ENCODE data around the gene MCEMP1.

Gene MCEMP1

DNA sequence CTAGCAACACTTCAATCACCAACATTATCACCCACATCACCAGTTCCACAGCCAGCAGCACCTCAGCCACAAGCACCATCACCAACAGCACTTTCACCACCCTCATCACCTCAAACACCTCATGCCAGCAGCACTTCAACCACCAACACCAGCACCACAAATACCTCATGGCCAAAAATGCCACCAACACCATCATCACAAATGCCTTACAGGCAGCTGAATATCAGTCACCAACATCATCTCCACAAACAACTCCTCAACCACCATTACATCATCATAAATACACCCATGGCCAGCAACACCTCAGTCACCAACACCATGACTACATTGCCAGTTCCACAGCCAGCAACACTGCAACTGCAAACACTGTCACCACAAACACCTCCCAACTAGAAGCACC is 14.6 kb downstream of the MCEMP1 start:
- H3K4me1 ChIP-seq (ENCODE audit: control insufficient read depth, insufficient read depth, low read length): no peaks in the 10 kb centered on the region
- no peaks in the 10 kb centered on the region for H3K9me3 ChIP-seq (replicated peaks; ENCODE audit: low read length)
- no peak overlapping the region for H3K4me3 ChIP-seq (ENCODE audit: low read length)
- no peaks in the 10 kb centered on the region for H3K36me3 ChIP-seq (ENCODE audit: insufficient read depth, low read length)
- H3K9ac ChIP-seq (ENCODE audit: low read depth, low read length): no peak overlapping the region
- H3K27me3 ChIP-seq (ENCODE audit: control insufficient read depth, insufficient read depth, low read length): peaks cover 5% of the 10 kb centered on the region
- no peak overlapping the region for H3K4me2 ChIP-seq (ENCODE audit: low read length)

DNA sequence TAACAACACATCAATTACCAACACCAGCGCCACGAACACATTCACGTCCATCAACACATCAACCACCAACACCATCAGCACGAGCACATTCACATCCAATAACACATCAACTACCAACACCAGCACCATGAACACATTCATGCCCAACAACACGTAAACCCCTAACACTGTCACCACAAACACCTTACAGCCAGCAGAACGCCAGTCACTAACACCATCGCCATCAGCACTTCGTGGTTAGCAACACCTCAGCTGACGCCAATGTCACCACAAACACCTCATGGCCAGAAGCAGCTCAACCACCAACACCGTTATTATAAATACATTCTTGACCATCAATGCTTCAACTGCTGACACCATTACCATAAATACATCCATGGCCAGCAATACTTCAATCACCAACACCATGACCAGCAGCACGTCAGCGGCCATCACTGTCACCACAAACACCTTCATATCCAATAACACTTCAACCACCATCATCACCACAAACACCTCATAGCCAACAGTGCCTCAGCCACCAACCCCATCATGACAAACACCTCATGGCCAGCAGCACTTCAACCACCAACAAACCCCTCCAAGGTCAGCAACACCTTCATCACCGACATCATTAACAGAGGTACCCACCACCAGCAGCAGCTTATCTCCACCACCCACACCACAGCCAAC is 15.7 kb downstream of the MCEMP1 start:
- Histone ChIP-seq H3K4me3 (ENCODE audit: low read length) (no peak overlapping the region), H3K9ac (ENCODE audit: low read depth, low read length) (no peak overlapping the region), H3K4me2 (ENCODE audit: low read length) (no peak overlapping the region), H3K36me3 (ENCODE audit: insufficient read depth, low read length) (no peaks in the 10 kb centered on the region), H3K4me1 (ENCODE audit: control insufficient read depth, insufficient read depth, low read length) (no peaks in the 10 kb centered on the region), H3K27me3 (ENCODE audit: control insufficient read depth, insufficient read depth, low read length) (peaks cover 9% of the 10 kb centered on the region), H3K9me3 (replicated peaks; ENCODE audit: low read length) (no peaks in the 10 kb centered on the region)

DNA sequence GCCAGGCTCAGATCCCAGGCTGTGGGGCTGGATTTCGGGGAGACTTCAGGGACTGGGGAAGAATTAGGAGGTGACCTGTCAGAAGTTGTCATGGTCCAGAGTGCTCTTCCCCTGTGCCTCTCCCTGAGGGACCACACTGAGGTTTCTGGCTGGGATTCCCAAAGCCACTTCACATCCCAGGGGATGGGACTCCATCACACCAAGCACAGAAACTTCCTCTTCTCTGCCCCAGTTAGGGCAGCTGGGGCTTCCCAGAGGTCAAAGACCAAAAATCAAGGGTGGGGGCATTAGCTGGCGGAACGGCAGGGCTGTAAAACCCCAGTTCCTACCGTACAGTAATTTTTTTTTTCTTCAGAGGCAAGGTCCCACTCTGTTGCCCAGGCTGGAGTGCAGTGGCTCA is 17.6 kb downstream of the MCEMP1 start:
- H3K27me3 ChIP-seq (ENCODE audit: control insufficient read depth, insufficient read depth, low read length): peaks cover 19% of the 10 kb centered on the region
- no peaks in the 10 kb centered on the region for H3K9me3 ChIP-seq (replicated peaks; ENCODE audit: low read length)
- H3K9ac ChIP-seq (ENCODE audit: low read depth, low read length): no peak overlapping the region
- no peak overlapping the region for H3K4me2 ChIP-seq (ENCODE audit: low read length)
- no peak overlapping the region for H3K4me3 ChIP-seq (ENCODE audit: low read length)
- H3K4me1 ChIP-seq (ENCODE audit: control insufficient read depth, insufficient read depth, low read length): no peaks in the 10 kb centered on the region
- H3K36me3 ChIP-seq (ENCODE audit: insufficient read depth, low read length): no peaks in the 10 kb centered on the region

DNA sequence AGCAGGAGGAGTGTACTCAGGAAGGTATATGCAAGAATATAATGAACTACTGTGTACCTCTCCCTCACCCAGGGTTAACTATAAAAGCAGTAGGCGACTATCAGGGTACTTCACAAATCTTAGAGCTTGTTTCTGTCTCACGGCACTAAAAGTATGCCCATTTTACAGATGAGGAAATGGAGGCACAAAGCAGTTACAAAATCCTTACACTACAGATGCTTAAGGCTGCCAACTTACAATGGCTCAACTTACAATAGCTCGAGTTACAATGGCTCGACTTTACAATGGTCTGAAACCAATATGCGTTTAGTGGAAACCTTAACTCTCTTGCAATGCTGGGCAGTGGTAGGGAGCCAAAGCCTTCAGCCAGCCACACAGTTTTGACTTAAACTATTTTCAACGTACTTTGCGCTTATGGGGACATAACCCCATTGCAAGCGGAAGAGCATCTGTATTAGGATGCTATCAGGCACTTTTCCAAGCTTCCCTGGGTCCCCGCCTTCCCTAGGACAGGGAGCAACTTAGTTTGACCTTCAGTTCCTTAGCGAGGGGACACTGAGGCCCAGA is 20.9 kb downstream of the MCEMP1 start:
- no peaks in the 10 kb centered on the region for H3K36me3 ChIP-seq (ENCODE audit: insufficient read depth, low read length)
- peaks cover 23% of the 10 kb centered on the region for H3K27me3 ChIP-seq (ENCODE audit: control insufficient read depth, insufficient read depth, low read length)
- no peaks in the 10 kb centered on the region for H3K9me3 ChIP-seq (replicated peaks; ENCODE audit: low read length)
- H3K9ac ChIP-seq (ENCODE audit: low read depth, low read length): no peak overlapping the region
- H3K4me2 ChIP-seq (ENCODE audit: low read length): no peak overlapping the region
- H3K4me1 ChIP-seq (ENCODE audit: control insufficient read depth, insufficient read depth, low read length): no peaks in the 10 kb centered on the region
- no peak overlapping the region for H3K4me3 ChIP-seq (ENCODE audit: low read length)

DNA sequence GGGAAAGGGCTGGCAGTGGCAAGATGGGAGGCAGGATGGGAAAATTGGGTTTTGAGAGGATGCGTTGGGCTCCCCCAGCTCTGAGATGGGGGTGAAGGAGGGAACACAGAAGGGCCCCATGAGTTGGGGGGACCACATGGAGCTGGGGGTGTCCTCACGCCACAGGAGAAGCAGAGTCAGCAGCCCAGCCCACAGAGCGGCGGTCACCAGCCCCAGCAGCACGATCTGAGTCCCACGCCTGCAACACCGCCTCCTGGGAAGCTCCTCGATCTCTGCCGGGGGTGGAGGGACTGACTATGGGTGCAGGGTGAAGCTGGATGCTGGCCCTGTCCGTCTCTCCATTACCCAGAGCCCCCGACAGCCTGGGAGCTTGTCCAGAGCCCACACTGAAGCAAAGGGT is 21.7 kb downstream of the MCEMP1 start:
- Histone ChIP-seq H3K4me2 (ENCODE audit: low read length) (no peak overlapping the region), H3K4me3 (ENCODE audit: low read length) (no peak overlapping the region), H3K36me3 (ENCODE audit: insufficient read depth, low read length) (no peaks in the 10 kb centered on the region), H3K27me3 (ENCODE audit: control insufficient read depth, insufficient read depth, low read length) (peaks cover 23% of the 10 kb centered on the region), H3K4me1 (ENCODE audit: control insufficient read depth, insufficient read depth, low read length) (no peaks in the 10 kb centered on the region), H3K9ac (ENCODE audit: low read depth, low read length) (no peak overlapping the region), H3K9me3 (replicated peaks; ENCODE audit: low read length) (no peaks in the 10 kb centered on the region)

DNA sequence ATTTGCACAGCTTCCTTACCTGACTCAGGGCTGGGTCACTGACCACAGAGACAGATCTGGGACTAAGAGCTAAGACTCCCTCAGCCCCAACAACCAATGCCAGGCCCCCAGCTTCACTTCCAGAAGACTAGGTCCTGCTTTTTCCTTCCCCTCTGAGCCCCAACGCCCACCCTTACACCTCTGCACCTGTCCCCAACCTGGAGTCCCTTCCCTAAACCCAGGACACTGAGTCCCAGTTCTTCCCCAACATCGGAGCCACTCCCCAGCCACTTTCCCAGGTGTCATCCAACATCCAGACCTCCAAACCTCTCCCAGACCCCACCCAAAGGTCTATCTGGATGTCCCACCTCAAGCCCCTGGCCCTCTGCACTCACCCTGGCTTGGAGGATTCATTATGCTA is 22.1 kb downstream of the MCEMP1 start:
- H3K4me2 ChIP-seq (ENCODE audit: low read length): no peak overlapping the region
- H3K27me3 ChIP-seq (ENCODE audit: control insufficient read depth, insufficient read depth, low read length): peaks cover 23% of the 10 kb centered on the region
- no peak overlapping the region for H3K4me3 ChIP-seq (ENCODE audit: low read length)
- H3K9ac ChIP-seq (ENCODE audit: low read depth, low read length): no peak overlapping the region
- no peaks in the 10 kb centered on the region for H3K4me1 ChIP-seq (ENCODE audit: control insufficient read depth, insufficient read depth, low read length)
- no peaks in the 10 kb centered on the region for H3K36me3 ChIP-seq (ENCODE audit: insufficient read depth, low read length)
- no peaks in the 10 kb centered on the region for H3K9me3 ChIP-seq (replicated peaks; ENCODE audit: low read length)

DNA sequence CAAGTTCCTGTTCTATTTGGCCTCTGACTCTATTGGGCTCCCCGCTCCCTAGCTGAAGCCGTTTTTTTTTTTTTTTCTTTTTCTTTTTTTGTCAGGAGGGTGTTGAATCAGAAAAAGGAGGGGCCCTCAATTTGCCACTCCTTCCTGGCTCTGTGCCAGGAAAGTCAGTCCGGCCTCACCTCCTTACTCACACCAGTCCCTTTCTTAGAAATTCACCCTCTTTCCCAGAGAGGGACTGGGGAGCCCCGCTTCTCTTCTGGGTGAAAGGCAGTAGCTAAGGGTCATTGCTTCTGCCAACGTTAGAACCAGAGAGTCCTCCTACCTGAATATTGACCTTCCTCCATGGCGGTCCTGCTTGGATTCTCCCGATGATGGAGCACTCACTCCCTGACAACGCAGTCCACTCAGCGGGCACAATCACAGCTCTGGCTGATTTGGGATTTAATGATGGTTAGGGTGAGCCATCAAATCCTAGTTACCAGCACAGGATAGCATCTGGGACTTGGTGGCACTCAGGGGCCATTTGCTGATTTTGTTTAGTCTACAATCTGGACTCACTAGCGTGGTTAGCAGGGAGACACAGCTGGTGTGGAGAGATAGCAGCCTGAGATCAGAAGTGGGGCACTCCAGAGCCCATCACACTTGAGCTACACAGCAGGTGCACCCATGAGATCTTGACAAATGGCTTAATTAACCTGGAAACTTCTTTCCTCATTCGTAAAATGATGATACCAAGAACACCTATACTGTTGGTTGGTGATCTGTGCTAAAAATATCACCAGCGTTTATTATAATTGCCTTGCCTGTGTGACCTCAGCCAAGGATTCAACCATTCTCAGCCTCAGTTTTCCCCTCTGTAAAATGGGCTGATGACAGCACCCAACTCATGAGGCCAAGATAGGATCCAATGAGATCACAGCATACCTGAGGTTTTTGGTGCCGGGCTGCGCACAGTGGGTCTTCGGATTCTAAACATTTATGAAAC is 22.8 kb downstream of the MCEMP1 start:
- Histone ChIP-seq H3K4me1 (ENCODE audit: control insufficient read depth, insufficient read depth, low read length) (no peaks in the 10 kb centered on the region), H3K4me2 (ENCODE audit: low read length) (no peak overlapping the region), H3K9me3 (replicated peaks; ENCODE audit: low read length) (no peaks in the 10 kb centered on the region), H3K4me3 (ENCODE audit: low read length) (no peak overlapping the region), H3K27me3 (ENCODE audit: control insufficient read depth, insufficient read depth, low read length) (peaks cover 23% of the 10 kb centered on the region), H3K9ac (ENCODE audit: low read depth, low read length) (no peak overlapping the region), H3K36me3 (ENCODE audit: insufficient read depth, low read length) (no peaks in the 10 kb centered on the region)

DNA sequence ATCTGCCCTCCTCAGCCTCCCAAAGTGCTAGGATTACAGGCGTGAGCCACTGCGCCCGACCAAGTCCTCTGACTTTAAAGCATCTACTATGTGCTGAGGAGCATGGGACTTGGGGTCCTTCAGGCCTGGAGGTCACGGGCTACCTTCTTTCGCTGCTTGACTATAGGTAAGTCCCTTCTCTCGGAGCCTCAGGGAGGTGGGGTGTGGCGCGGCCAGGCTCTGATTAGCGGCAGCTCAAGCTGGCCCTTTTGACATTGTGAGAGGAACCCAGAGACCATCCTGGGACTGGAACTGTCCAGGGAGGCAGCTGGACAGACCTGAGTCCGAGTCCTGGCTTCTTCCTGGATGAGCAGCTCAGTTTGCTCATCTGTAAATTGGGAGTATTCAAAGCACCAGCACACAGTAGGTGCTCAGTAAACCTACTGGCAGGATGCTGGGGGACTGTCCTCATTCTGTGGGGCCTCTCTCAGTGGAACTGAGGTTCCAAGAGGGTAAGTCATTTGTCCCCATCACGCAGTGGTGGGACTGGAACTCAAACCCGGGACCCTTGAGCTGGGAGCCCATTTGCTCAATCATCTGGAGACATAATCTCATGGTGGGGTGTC is 24.3 kb downstream of the MCEMP1 start:
- Histone ChIP-seq H3K36me3 (ENCODE audit: insufficient read depth, low read length) (no peaks in the 10 kb centered on the region), H3K27me3 (ENCODE audit: control insufficient read depth, insufficient read depth, low read length) (peaks cover 18% of the 10 kb centered on the region), H3K9me3 (replicated peaks; ENCODE audit: low read length) (no peaks in the 10 kb centered on the region), H3K4me3 (ENCODE audit: low read length) (no peak overlapping the region), H3K4me2 (ENCODE audit: low read length) (no peak overlapping the region), H3K9ac (ENCODE audit: low read depth, low read length) (no peak overlapping the region), H3K4me1 (ENCODE audit: control insufficient read depth, insufficient read depth, low read length) (no peaks in the 10 kb centered on the region)

DNA sequence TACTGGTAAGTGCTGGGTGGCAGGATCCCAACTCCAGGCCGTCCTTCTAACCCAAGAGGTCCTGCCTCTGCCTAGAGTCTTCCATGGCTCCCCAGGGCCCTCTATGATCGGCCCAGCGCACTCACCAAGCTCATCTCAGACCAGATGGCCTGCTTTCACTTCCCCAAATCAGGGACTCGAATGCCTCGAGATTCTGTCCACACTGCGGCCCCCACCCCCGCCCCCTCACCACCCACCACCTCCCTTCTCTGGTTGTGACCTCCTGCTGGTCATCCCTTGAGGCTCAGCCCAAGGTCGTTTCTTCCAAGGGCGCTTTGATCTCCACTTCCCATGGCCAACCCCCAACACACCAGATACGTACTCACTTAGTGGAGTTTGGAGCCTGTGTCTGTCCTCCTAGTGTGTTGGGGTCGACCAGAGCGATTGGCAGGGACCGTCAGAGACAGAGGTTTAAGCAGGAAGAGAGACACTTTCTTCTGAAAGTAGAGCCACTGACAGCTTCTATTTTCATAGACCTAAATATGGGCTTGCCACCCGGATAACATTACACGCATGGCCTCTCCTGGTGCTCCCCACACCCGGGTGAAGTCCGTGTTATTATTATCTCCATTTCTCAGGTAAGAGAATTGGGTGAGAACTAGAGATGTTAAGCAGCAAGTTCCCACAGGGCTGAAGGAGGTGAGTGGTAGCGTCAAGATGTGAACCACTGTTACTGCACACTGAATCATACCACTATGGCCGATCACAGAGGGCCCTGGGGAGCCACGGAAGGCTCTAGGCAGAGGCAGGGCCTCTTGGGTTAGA is 25.0 kb downstream of the MCEMP1 start, which contains the start of gene FCER2:
TSS of gene FCER2 (minus strand) at position 478 of the 804 bp plus-strand sequence. CDS start 2,371 bp downstream, outside the sequence.
- H3K27me3 ChIP-seq (ENCODE audit: control insufficient read depth, insufficient read depth, low read length): peaks cover 18% of the 10 kb centered on the region

DNA sequence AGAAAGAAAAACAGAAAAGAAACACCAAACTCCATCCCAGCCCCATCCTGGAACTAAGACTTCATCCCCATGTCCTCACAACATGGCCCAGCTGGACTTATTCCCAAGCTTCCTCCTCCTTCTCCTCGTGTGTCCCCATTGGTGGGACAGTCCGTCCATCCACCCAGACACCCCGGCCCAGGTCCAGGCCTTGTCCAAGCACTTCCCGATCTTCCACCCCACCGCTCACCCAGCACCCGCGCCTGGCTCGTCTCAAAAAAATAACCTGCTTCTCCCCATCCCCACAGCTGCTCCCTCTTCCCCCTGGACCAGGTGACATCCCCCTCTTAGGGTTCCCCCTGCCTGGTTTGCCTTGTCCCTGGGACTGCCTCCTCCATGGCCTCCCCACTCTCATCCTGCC is 26.4 kb downstream of the MCEMP1 start:
- Histone ChIP-seq H3K9ac (ENCODE audit: low read depth, low read length) (no peak overlapping the region), H3K9me3 (replicated peaks; ENCODE audit: low read length) (no peaks in the 10 kb centered on the region), H3K36me3 (ENCODE audit: insufficient read depth, low read length) (no peaks in the 10 kb centered on the region), H3K4me1 (ENCODE audit: control insufficient read depth, insufficient read depth, low read length) (no peaks in the 10 kb centered on the region), H3K27me3 (ENCODE audit: control insufficient read depth, insufficient read depth, low read length) (peaks cover 11% of the 10 kb centered on the region), H3K4me2 (ENCODE audit: low read length) (no peak overlapping the region), H3K4me3 (ENCODE audit: low read length) (no peak overlapping the region)

More for the DNA sequence above, 25.0 kb downstream of the MCEMP1 start, which contains the start of gene FCER2:
- no peaks in the 10 kb centered on the region for H3K36me3 ChIP-seq (ENCODE audit: insufficient read depth, low read length)
- no peak within 1 kb of the TSS for H3K4me2 ChIP-seq (ENCODE audit: low read length)
- H3K9ac ChIP-seq (ENCODE audit: low read depth, low read length): no peak within 1 kb of the TSS
- no peaks in the 10 kb centered on the region for H3K9me3 ChIP-seq (replicated peaks; ENCODE audit: low read length)
- H3K4me3 ChIP-seq (ENCODE audit: low read length): no peak within 1 kb of the TSS
- no peaks in the 10 kb centered on the region for H3K4me1 ChIP-seq (ENCODE audit: control insufficient read depth, insufficient read depth, low read length)

All from skeletal muscle satellite cell (primary cell).